GM19397 (cell line): ENCODE data around the gene HS1BP3.

Experiments used
- ATAC-seq: cut with Tn5 transposase; IDR thresholded peaks from one replicate; pipeline ENCODE4 v1.9.1; 2021; ENCODE audit warnings: mild to moderate bottlenecking, moderate library complexity; ENCODE audit not compliant: unreplicated experiment

Gene HS1BP3

DNA sequence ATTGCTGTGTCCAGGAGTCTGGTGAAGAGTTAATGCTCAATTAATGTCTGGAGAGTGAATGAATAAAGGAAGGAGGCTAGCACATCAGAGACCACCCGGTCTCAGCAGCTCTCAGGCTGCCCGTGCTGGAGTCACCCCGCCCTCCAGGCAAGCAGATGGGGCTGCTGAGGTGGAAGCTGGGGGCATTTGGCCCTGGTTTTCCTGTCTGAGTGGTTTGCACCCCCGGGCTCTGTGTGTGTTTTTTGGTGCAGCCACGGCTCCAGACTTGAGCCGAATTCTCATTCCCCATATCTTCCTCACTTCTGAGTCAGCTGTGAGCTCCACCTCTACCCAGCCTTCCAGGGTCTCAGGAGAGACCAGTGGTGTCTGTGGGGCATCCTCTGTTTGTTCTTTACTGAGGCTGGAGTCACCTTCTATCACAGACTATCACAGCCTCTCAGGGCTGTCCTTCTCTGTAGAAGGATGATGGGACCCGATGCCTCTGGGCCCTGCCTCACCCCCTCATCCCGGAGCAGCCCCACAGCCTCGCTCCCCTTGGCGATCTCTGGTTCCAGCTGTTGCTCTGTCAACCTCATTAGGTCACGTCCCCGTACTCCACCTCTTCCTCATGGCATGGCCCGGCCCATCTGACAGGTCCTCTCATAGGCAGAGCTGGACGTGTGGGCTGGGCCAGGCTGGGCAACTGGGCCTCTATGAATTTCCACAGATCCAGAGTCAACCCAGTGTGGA is 60.8 kb downstream of the HS1BP3 start:
- ATAC-seq = no peak

- no peak for ATAC-seq
These were observed 61.7 kb downstream of the HS1BP3 start for GRCh38 chr2:20588918-20589871.

DNA sequence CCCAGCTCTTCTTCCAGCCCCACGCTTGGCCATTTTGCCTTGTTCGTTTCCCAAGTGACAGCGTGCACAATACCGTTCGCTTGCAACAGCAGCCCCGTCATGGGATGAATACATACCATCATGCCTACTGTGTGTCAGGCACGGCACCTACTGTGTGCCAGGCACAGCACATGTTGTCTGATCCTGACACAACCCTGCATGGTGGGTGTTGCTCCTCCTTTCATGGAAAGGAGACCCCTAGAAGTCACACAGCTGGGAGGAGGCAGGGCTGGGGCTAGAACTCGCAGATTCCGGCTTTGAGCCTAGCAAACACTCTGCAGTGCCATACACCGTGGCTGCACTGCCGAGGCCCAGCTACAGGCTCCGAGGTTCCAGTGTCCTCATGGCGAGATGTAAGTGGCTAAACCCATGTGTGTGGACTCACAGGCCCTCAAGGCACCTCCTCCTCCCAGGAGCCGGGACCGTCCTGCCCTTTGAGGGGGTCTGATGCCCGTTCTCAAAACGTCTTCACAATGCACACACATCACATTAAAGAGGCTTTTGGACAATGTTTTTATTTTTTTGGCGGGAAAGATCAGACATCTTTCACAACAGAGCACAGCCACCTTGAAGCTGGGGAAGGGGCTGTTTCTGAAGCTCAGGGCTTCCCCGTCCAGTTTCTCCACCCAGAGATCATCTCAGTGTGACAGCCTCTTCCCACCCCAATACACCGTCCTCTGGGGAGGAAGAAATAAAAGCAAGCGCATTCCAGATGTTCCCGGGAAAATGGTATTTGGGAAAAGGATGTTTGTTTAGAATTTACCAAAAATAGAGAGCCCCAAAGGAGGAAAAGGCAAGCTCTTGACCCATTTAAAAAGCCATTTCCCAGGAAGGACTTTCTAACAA is 64.9 kb downstream of the HS1BP3 start:
- ATAC-seq = no peak

GRCh38 chr2:20585359-20585709 is 65.6 kb downstream of the HS1BP3 start:
- no peak for ATAC-seq

GRCh38 chr2:20584399-20585358 is 66.2 kb downstream of the HS1BP3 start:
- no peak for ATAC-seq

GRCh38 chr2:20584045-20584398 is 66.9 kb downstream of the HS1BP3 start:
- no peak for ATAC-seq

- ATAC-seq = no peak
These were observed 67.4 kb downstream of the HS1BP3 start for GRCh38 chr2:20583425-20583881.

DNA sequence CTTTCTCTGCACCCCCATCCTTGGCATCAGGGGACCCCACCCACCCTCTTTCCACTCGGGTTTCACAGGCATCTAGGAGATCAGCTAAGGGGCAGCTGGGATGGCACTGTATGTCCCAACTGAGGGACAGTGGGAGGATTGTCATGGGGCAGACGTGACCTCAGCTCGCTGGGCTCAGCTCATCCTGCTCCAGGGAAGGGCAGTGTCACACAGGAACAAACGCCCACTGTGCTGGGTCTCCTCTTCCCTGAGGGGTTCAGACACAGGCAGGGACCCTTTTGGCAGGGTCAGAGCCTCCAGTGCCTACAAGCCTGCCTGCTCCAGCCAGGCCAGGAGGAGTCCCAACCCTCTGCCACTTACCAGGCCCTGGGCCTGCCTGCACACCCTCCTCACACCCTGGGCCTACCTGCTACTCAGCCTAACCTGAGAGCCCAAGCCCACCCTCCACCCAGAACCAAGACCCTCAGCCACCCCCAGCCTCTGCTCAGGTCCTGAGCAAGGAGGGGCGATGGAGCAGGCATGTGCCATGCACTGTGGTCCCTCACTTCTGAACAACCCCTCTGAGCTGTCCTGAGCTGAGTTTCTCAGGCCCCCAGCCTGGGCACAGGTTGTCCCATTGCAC is 68.2 kb downstream of the HS1BP3 start:
- no peak for ATAC-seq

DNA sequence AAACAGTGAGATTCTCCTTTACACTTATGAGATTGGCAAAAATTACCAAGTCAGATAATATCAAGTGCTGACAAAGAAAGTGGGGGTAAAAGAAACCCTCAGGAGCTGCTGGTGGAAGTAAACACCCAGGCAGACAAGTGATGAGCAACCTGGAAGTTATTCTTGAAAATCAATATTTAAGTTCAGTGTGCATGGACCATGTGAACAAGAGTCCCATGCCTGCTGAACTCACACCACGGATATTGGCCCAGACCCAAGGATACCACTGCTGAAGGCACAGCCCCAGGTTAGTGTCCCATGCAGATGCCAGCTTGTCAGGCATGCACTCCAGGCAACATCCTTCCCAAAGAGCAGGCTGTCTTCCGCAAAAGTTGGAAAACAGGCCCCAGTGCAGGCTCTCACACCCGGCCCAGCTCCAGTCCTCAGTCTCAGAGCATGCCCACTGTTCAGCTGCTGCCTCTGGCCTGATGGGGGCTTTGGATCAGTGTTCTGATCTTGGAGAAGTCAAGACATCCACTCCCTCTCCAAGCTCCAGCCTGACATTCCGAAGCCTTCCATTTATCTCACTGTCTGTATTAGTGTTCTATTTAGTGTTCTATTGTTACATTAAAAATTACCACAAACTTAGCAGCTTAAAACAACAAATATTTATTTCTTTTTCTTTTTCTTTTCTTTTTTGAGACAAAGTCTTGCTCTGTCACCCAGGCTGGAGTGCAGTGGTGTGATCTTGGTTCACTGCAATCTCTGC is 70.0 kb downstream of the HS1BP3 start:
- no peak for ATAC-seq

DNA sequence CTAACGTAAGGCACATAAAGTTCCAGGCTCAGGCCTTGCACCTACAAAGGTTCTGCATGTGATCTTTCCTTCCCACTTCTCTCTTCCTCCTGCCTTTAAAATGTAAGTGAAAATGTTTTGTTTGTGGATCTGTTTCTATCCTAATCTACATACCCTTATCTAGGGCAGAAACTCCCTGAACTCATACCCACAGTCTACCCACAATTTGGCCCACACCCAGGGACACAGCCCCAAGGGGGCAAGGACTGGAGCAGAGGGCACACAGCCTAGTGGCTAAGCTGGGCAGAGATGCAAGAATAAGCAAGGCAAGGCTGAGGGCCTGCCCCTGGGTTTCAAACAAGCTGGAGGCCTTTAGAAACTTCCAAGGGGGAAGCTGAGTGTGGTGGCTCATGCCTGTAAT is 71.0 kb downstream of the HS1BP3 start:
- no peak for ATAC-seq

DNA sequence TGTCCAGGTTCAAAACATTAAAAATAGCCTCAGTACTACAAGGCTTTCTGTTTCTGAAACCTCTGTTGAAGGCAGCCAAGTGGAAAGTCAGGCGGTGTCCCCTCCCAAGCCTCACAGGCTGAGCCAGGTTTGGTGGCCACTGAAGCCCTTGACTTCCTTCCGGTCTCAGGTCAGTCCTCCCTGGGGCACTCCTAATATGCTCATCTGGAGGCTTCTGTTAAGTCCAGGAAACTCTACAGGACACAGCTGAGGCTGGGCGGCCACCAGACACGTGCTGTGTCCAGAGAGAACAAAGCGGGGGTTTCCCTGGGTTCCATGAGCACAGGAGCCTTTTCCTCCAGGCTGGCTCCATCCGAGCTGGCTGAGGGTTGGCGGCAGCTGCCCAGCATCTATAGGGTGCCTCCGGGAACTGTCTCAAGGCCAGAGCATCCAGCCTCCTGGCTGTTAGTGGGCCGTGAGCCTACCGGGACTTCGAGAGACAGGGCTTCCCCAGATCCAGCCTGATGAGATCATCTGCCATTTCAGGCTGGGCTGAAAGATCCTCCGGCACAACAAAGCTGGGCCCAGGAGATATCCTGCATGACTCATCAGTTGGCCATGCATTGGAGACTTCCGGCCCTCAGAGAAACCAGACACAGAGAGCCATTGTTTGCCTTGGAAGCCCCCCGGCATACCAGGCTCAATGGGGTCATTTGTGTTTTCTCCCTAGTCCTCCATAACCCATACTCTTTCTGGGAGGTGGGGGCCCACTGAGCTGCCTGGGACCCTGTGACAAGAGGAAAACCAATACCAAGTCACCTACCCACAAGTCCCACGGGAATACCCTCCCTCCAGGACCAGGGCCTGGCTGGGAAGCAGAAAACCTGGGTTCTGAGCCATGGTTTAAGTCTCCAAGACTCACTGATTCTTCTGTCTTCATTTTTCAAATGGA is 71.7 kb downstream of the HS1BP3 start:
- peak; percentile 55 for ATAC-seq

DNA sequence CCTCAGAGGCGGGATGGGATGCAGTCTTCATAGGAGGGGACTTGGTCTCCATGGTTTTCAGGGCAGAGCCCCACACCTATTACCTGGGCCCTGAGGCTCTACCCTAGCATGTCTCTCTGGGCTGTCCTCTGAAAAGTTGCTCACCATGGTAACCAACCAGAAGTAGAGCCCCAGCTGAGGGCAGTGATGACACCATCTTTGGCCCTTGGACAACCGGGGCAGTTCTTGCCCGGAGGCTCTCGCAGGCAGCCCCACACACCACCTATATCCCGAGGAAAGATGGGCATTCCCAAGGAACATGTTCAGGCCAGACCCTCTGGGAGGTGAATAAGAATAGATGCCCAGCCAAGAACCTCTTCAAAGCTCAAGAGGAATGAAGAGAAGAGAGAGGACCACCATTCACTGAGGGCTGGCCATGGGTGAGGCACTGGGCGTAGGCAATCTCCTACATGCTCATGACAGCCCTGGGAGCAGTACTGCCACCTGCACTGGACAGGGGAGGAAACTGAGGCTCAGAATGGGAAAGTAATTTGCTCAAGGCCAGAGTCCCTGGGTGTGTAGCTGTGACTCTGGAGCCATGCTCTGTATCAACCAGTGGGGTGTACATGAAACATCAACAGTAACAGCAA is 72.5 kb downstream of the HS1BP3 start:
- ATAC-seq = no peak

DNA sequence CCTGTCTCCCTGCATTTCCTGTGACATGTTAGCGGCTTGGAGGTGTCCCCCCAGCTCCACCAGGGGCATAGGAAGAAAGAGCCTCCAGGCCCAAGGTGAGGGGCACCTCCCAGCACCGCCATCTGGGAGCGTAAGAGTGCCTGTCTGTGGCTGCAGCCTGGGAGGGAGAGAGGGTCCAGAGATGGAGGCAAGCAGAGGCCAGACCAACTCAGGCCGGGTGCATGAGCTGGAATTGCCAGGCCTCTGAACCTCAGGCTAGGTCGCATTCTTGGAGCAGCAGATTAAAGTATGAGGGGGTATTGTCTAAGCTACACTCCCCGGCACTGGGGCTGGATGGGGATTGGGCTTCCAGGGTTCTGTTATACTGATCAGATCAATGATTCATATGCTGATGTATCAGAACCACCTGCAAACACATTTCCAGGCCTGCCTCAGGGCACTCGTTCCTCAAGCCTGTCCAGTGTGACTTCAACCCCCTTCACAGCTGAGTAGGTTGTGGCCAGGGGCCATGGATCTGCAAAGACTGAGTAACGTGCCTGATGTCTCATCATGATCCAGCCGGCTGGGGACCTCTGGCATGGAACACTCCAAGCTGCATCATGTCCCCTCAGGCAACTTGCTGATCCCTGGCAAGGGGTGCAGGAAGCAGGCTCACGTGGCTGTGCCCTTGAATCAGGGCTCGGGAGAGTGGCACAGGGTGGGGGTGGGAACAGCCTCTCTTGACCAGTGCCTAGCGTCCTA is 73.2 kb downstream of the HS1BP3 start:
- no peak for ATAC-seq

GRCh38 chr2:20576598-20577115 is 74.2 kb downstream of the HS1BP3 start:
- peak; percentile 65 for ATAC-seq

DNA sequence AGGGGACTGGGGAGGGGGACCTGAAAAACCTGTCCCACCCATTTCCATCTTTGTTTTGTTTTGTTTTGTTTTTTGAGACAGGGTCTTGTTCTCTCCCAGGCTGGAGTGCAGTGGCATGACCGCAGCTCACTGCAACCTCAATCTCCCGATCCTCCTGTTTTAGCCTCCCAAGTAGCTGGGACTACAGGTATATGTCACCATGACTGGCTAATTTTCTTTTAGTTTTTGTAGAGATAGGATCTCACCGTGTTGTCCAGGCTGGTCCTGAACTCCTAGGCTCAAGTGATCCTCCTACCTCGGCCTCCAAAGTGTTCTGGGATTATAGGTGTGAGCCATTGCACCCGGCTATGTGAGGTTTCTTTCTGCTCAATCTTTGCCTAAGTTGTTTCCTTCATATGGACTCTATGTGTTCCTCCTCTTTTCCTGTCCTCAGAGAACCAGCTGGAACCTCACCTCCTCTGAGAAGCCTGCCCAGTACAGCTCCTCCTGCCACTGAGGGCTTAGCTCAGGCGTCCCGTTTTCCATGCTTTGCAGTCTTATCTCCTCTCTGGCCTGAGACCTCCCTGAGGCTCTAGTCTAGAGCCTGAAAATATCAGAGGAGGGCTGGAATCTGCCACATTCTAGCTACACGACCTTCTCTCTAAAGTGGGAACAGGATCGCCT is 74.8 kb downstream of the HS1BP3 start:
- no peak for ATAC-seq

GRCh38 chr2:20575414-20575813 is 75.5 kb downstream of the HS1BP3 start:
- no peak for ATAC-seq
